Measurements from ENCODE around the gene PHF21B.
"Not testable (repeated sequence)": the region's sequence is repeated elsewhere in the genome, so short reads cannot be mapped to it uniquely, and the experiment has no call there.

PHF21B gene

GRCh38 chr22:44924710-44925109, 85.1 kb downstream of the PHF21B start:
- FAIRE-seq (no peak), DNase-seq (ENCODE audit: insufficient read length, low spot score) (no peak)

- FAIRE-seq = no peak
- no peak for DNase-seq (ENCODE audit: insufficient read length, low spot score)
Observed at GRCh38 chr22:44924098-44924497, 85.7 kb downstream of the PHF21B start.

- FAIRE-seq; DNase-seq (ENCODE audit: insufficient read length, low spot score): not testable (repeated sequence)
Observed at GRCh38 chr22:44921766-44922165, 88.0 kb downstream of the PHF21B start.

GRCh38 chr22:44920183-44920582, 89.6 kb downstream of the PHF21B start:
- no peak for FAIRE-seq

GRCh38 chr22:44919691-44920090, 90.1 kb downstream of the PHF21B start:
- DNase-seq (ENCODE audit: insufficient read length, low spot score) = no peak
- no peak for FAIRE-seq

More at GRCh38 chr22:44920183-44920582, 89.6 kb downstream of the PHF21B start:
- DNase-seq (ENCODE audit: insufficient read length, low spot score) = no peak

GRCh38 chr22:44918925-44919392, 90.8 kb downstream of the PHF21B start:
- DNase-seq (ENCODE audit: insufficient read length, low spot score) (no peak), FAIRE-seq (no peak)

- FAIRE-seq (no peak), DNase-seq (ENCODE audit: insufficient read length, low spot score) (no peak)
Observed at GRCh38 chr22:44918166-44918924, 91.5 kb downstream of the PHF21B start.

GRCh38 chr22:44917372-44918165, 92.2 kb downstream of the PHF21B start:
- no peak for DNase-seq (ENCODE audit: insufficient read length, low spot score)
- no peak for FAIRE-seq

GRCh38 chr22:44916281-44917231, 93.2 kb downstream of the PHF21B start:
- FAIRE-seq (no peak), DNase-seq (ENCODE audit: insufficient read length, low spot score) (no peak)

GRCh38 chr22:44915441-44915840, 94.4 kb downstream of the PHF21B start:
- no peak for DNase-seq (ENCODE audit: insufficient read length, low spot score)
- no peak for FAIRE-seq

GRCh38 chr22:44914026-44914721, 95.6 kb downstream of the PHF21B start:
- FAIRE-seq (no peak), DNase-seq (ENCODE audit: insufficient read length, low spot score) (no peak)

- FAIRE-seq (no peak), DNase-seq (ENCODE audit: insufficient read length, low spot score) (no peak)
Observed at GRCh38 chr22:44913198-44913983, 96.4 kb downstream of the PHF21B start.

GRCh38 chr22:44909241-44909640, 100.6 kb downstream of the PHF21B start:
- DNase-seq (ENCODE audit: insufficient read length, low spot score) (no peak), FAIRE-seq (no peak)

GRCh38 chr22:44907765-44908737, 101.8 kb downstream of the PHF21B start:
- DNase-seq (ENCODE audit: insufficient read length, low spot score) (no peak), FAIRE-seq (no peak)

- no peak for FAIRE-seq
Observed at GRCh38 chr22:44906999-44907644, 102.7 kb downstream of the PHF21B start.

GRCh38 chr22:44906248-44906936, 103.4 kb downstream of the PHF21B start:
- no peak for FAIRE-seq
- no peak for DNase-seq (ENCODE audit: insufficient read length, low spot score)

More at GRCh38 chr22:44906999-44907644, 102.7 kb downstream of the PHF21B start:
- no peak for DNase-seq (ENCODE audit: insufficient read length, low spot score)
